Right forelimb (tissue), 1 donor: ENCODE data around the gene VSIG1.

ENCODE experiments used
- DNase-seq: peaks from one replicate; pipeline ENCODE4 v3.0.0-alpha.2; 2018

VSIG1 gene

GRCh38 chrX:108068121-108068520, 23.3 kb downstream of the VSIG1 start:
- no peak for DNase-seq

GRCh38 chrX:108070891-108071290, 26.0 kb downstream of the VSIG1 start:
- DNase-seq, result no peak

DNA sequence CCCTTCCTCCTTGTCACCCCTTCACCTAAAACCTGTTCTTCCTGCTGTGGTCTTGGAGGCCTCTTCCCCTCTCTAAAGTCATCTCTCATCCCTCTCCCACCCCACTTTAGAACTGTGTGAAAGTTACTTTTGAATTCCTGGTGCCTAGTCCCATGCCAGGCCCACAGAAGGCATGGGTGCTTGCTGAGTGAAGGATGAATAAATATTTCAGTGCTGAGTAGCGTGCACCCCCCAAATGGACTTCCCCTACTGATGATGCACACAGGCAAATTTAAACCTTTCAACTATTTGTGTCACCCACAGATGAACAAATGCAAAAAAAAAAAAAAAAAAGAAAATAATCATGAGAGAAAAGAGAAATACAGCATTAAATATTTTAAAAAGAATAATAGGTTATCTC, 26.7 kb downstream of the VSIG1 start:
- no peak for DNase-seq

DNA sequence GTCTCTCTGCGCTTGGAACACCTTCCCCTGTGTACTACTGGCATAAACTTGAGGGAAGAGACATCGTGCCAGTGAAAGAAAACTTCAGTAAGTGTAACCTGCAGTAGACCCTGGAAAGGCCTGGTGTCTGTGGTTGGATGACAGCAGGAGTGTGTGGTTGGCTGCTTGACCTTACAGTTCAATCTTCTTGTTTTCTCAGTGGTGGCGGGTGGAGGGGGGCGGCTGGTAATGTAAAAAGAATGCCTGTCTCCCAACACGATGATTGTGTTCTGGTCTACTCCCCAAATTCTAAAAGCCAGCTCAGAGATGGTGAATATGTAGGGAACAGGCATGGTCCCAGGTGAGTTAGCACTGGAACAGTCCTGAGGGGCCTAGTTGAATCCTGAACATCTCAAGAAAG, 27.9 kb downstream of the VSIG1 start:
- no peak for DNase-seq

DNA sequence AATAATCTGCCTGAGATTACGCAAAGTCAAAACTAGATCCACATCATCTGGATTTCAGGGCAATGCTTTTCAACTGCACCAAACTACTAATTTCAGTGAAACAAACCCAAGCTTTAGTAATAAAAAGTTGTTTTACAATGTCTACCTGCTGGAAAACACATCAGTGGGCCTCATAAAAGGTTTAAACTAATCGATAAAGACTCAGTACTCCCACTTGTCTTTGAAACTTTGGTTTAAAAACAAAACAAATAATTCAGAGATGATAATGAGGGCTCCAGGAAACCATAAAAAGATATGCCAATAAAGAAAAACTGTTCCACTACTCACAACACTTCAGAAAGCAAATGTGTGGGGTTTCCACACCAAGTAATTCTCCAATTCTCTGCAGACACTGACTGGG, 36.2 kb downstream of the VSIG1 start:
- no peak for DNase-seq

DNA sequence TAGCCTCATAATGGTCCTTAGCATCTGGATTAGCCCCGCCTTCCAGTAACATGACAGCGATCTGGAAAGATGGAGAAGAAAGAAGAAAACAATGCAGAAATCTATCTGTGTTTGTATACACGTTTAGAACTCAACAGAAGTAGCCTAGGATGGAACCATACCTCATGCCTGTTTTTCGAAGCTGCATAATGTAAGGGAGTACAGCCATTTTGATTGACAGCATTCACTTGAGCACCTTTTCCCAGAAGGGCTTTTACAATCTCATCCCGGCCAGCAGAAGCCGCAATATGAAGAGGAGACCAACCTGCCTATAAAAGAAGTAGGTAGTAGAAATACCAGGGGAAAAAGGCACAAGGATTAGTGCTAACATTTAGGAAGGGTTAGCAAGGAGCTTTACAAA, 42.9 kb downstream of the VSIG1 start:
- DNase-seq, result no peak

DNA sequence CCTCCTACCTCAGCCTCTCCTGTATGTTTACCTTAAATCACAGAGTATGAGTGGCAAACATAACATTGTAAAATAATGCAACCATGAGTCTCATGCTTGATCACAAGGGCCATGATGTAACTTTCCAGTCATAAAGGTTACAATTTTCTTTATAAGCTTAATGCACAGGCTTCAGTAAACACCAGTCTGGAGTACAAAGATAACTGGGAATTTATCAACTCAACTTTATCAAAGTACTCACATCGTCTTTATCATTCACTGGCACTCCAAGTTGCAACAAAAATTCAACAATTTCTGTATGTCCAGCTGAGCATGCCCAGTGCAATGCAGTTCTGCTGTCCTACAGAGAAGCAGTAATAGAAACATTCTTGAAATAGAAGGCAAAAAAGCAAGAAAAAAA, 43.6 kb downstream of the VSIG1 start:
- DNase-seq, result no peak

DNA sequence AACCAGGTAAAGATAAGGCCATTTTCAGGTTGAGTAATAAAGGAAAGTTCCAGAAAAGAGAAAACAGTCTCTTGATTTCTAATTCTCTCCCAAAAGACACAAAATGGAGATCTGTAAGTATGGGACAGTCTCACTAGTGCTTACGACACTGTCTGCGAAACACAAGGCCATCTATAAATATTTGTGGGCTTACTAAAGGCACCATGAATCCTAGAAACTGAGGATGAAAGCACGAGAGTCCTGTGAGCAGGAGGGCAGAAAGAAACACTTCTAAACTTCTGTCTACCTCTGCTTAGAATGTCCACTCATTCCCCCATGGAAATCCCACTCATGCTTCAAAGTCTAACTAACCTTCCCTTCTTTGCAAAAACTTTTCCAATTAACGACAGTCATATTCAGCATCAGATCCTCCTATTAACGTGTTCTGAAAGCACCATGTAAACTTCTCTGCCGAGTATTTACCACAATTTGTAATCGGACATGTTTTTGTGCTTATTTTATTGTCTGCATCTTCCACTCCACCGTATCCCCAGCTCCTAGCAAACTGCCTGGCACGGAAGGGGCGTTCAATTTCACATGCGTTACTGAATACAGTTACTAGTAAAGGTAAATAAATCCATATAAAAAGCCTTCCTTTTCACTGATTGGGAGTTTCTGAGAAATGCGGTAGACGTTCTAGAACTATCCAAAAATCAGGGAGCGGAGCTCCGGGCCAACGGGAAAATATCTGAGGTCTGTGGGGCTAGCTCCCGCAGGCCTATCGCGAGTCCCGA, 45.8 kb downstream of the VSIG1 start:
- DNase-seq, result no peak

DNA sequence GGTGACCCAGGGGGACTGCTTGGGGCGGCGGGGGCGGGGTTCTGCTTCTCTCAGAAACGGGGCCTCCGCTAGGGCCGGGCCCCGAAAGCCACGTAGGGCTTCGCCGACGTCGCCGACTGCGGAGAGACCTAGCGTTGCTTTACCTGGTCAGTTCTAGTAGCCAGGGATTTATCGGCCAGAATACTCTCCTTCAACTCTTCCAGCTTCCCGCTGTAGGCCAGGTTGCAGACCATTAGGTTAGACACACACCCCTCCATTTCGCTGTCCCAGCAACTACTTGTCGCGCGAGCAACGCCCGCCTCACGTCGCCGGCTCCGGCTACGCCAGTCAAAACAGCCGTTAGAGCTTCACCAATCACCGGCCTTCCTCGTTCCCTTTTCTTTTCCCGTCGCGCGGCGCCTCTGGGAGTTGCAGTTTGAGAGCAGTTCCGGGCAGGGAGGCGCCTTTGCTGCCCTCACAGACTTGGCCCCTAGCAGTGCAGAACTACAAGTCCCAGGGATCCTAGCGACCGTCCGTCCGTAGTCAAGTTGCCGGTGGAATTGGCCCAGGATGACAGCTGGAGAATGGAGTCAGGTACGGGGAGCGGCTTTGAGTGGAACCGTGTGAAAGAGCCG, 46.5 kb downstream of the VSIG1 start, which contains the start of the genes ATG4A and PSMD10:
Gene ATG4A, plus strand, starts transcription at position 515 of the 614 bp plus-strand sequence. Its CDS starts 49 bp downstream, at position 564.
Gene PSMD10, minus strand, starts transcription at position 279 of the 614 bp plus-strand sequence. Its CDS starts 22 bp downstream, at position 257.
- peak; percentile 91 for DNase-seq

- DNase-seq, result no peak
Measured at GRCh38 chrX:108091878-108092291, 47.0 kb downstream of the VSIG1 start.

DNA sequence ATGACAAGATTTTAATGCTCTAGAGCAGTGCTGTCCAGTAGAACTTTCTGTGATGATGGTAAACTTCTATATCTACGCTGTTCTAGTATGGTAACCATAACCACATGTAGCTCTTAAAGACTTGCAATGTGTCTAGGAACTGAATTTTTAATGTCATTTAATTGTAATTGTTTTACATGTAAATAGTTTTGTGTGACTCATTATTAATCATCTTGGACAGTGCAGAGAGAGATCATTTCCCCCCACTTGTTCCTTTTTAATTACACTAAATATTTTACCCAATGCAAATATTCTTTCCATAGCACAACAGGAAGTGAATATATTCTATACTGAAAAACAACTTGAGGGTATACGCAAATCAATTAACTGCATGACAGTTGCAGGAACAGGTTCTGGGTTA, 52.5 kb downstream of the VSIG1 start:
- DNase-seq, result no peak

- no peak for DNase-seq
Measured at GRCh38 chrX:108105473-108105872, 60.6 kb downstream of the VSIG1 start.

DNA sequence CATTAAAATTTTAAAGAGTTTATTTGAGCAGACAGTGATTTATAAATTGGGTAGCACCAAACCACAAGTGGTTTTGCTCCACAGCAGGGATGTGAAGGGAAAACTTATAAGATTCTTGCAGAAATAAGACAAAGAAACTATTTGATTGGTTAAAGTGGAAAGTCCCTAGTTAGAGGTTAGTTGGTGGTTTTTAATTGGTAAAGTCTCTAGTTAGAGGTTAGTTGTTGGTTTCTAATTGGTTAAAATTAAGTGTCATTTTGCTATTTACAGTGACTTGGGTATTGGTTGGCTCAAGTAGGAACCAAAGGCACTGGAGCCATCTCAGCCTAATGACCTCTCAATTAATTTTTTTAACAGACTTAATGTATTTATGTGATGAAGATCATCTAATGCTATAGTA, 69.7 kb downstream of the VSIG1 start:
- DNase-seq, result no peak

DNA sequence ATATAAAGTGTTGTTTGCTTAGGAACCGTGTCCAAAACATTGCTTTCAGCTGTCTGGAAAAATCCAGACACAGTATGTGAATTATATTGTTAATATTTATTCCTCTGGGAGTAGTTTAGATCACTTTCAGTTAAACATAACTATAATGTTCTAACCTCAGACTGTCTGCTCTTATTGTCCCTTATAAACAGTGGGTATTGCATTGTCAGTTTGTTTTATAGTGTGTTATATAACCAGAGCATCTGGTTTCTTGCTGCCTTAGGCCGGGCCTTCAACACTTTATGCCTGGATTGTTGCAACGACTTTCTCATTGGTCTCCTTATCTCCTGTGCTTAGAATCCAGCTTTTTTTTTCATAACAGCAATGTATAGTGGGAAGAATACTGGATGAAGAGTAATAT, 73.1 kb downstream of the VSIG1 start:
- DNase-seq, result no peak

DNA sequence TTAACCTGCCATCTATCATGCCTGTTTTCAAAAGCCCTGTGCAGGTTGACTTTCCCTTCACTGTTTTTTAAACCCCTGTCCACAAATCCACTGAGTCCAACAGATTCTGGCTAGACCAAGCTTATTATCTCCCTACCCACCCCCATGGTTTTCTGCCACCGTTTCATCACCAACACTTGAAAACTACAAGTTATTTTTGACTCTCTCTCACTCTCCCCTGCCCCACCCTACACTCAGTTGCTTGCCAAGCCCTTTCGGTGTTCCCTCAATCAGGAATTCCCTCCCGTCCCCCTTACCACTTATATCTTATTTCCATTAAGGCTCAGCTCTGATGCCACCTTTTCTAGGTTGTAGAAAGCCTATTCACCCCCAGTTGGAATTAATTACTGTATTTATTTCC, 76.4 kb downstream of the VSIG1 start:
- no peak for DNase-seq

DNA sequence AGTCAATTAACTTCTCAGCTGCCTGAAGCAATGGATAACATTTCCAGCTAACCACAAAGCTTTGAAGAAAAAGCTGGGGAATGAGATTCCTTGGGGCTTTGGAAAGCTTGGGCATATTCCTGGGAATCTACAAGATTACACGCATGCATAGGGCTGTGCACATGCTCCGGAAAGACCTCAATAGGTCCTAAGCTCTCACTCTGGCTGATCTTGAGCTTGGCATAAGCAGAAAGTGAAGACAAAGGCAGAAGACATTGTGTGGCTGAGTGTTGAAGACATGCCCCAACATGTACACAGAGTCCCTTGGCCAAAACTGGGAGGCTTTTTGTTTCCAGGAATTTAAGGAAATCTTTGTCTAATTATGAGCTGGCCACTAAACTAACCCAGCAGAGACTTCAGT, 77.9 kb downstream of the VSIG1 start:
- no peak for DNase-seq

- DNase-seq, result no peak
Measured at GRCh38 chrX:108123591-108124366, 78.9 kb downstream of the VSIG1 start.

DNA sequence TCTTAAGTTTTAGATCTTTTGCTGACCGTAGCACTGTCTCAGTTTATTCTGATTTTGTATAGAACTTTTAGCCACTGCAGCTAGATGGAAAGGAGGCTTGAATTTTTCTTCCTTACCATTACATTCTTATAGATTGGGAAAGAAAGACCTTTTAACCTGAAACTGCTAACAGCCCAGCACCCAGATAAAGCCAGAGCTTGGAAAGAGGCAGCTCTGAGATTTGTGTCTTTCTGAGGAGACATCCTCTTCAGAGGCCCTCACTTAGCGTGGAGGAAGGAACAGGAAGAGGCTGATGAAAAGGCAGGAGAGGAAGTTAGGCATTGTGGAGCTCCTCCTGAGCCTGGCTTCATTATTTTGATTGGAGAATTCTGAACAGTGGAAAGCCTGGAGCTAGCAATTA, 81.8 kb downstream of the VSIG1 start:
- no peak for DNase-seq

DNA sequence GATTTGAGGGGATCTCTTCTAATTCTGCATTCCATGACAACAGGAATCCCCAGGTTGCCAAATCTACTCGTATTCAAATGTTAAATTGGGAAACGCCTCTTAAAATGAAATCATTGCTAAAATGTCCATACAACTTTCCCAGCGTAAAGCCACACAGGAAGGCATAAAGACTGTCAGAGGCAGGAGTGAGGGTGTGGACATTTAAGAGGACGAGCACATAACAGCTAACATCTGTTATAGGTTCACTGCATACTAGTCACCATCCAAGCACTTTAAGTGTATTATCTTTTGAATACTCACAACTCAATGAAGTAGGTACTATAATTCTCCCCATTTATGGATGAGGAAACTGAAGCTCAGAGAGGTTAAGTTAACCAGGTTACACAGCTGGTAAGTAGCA, 82.3 kb downstream of the VSIG1 start:
- DNase-seq, result no peak
